HFFc6 (cell line): Measurements from ENCODE around the gene IRS2. TPM values are rescaled to one million over a fixed set of nuclear protein-coding genes. Genes with fewer than 3 reads are reported as not detected.

Source experiments
- DNase-seq: peaks from one replicate; pipeline ENCODE4 v3.0.0-alpha.2; 2018
- H3K27ac Mint-ChIP-seq: 2 replicates; pipeline ENCODE4 v1.8.0; 2020; ENCODE audit warnings: mild to moderate bottlenecking, mixed read lengths
- H3K27me3 Mint-ChIP-seq: 2 replicates; pipeline ENCODE4 v1.8.0; 2021; ENCODE audit warnings: mild to moderate bottlenecking, moderate library complexity, mixed read lengths; ENCODE audit not compliant: insufficient read depth
- H3K36me3 Mint-ChIP-seq: 2 replicates; pipeline ENCODE4 v1.8.0; 2021; ENCODE audit warnings: low read depth, mixed read lengths
- H3K4me1 Mint-ChIP-seq: 2 replicates; pipeline ENCODE4 v1.8.0; 2020; ENCODE audit warnings: low read depth, mixed read lengths
- H3K4me3 Mint-ChIP-seq: 2 replicates; pipeline ENCODE4 v1.8.0; 2020; ENCODE audit warnings: mild to moderate bottlenecking, moderate library complexity, mixed read lengths
- H3K9me3 Mint-ChIP-seq: 2 replicates; pipeline ENCODE4 v1.8.0; 2020; ENCODE audit warnings: mild to moderate bottlenecking, mixed read lengths
- CTCF ChIP-seq: fragments of 200-600 bp; sonication (generic); IDR thresholded peaks from 2 replicates; pipeline ENCODE4 v1.5.0; 2021; ENCODE audit warnings: antibody characterized with exemption, mild to moderate bottlenecking
- total RNA-seq, 6 experiments: library from RNA; stranded (reverse); fragmentation: NEBNext Ultra II Directional; extraction: Animal tissue kit (Norgen Biotek cat#: 25700); gene quantifications; 2 replicates in 1 of 6; 3 replicates in 5 of 6; pipeline ENCODE4 v1.2.3, GENCODE V29; 2021

Gene IRS2
- total RNA-seq, 6 experiments from 2014 or later = 5.2 to 11.1 (median 5.5) TPM

GRCh38 chr13:109789262-109789661 lies 2.9 kb upstream of the IRS2 start:
- no peak overlapping the region for H3K27ac Mint-ChIP-seq

GRCh38 chr13:109788372-109789111 lies 2.2 kb upstream of the IRS2 start:
- Mint-ChIP-seq H3K4me3 (no peak overlapping the region), H3K9me3 (no peaks in the 10 kb centered on the region), H3K27ac (no peak overlapping the region), H3K4me1 (peaks cover 15% of the 10 kb centered on the region), H3K27me3 (peaks cover 4% of the 10 kb centered on the region), H3K36me3 (no peaks in the 10 kb centered on the region)
- TF ChIP-seq CTCF = no peak
- no peak for DNase-seq

More at GRCh38 chr13:109789262-109789661, 2.9 kb upstream of the IRS2 start:
- no peak overlapping the region for H3K4me3 Mint-ChIP-seq
- peaks cover 4% of the 10 kb centered on the region for H3K27me3 Mint-ChIP-seq
- no peak for DNase-seq
- H3K9me3 Mint-ChIP-seq = no peaks in the 10 kb centered on the region
- H3K4me1 Mint-ChIP-seq = peaks cover 15% of the 10 kb centered on the region
- TF ChIP-seq CTCF = no peak
- no peaks in the 10 kb centered on the region for H3K36me3 Mint-ChIP-seq

GRCh38 chr13:109787135-109787954 lies 962 bp upstream of the IRS2 start:
- H3K36me3 Mint-ChIP-seq = no peaks in the 10 kb centered on the region
- peaks cover 15% of the 10 kb centered on the region for H3K4me1 Mint-ChIP-seq
- peak overlapping the region; percentile 38; the same call in 1 of the 2 replicates for H3K27ac Mint-ChIP-seq
- peak; percentile 30 for TF ChIP-seq CTCF
- peaks cover 4% of the 10 kb centered on the region for H3K27me3 Mint-ChIP-seq
- no peaks in the 10 kb centered on the region for H3K9me3 Mint-ChIP-seq
- peak overlapping the region; percentile 87 for H3K4me3 Mint-ChIP-seq
- DNase-seq = no peak

- peaks cover 18% of the 10 kb centered on the region for H3K4me1 Mint-ChIP-seq
- TF ChIP-seq CTCF = no peak
- H3K9me3 Mint-ChIP-seq = no peaks in the 10 kb centered on the region
- H3K4me3 Mint-ChIP-seq = peak overlapping the region; percentile 73
- DNase-seq = no peak
- peak overlapping the region; percentile 43; the same call in 1 of the 2 replicates for H3K27ac Mint-ChIP-seq
- H3K27me3 Mint-ChIP-seq = peaks cover 4% of the 10 kb centered on the region
- no peaks in the 10 kb centered on the region for H3K36me3 Mint-ChIP-seq
These were observed 412 bp downstream of the IRS2 start for GRCh38 chr13:109785892-109786450.

DNA sequence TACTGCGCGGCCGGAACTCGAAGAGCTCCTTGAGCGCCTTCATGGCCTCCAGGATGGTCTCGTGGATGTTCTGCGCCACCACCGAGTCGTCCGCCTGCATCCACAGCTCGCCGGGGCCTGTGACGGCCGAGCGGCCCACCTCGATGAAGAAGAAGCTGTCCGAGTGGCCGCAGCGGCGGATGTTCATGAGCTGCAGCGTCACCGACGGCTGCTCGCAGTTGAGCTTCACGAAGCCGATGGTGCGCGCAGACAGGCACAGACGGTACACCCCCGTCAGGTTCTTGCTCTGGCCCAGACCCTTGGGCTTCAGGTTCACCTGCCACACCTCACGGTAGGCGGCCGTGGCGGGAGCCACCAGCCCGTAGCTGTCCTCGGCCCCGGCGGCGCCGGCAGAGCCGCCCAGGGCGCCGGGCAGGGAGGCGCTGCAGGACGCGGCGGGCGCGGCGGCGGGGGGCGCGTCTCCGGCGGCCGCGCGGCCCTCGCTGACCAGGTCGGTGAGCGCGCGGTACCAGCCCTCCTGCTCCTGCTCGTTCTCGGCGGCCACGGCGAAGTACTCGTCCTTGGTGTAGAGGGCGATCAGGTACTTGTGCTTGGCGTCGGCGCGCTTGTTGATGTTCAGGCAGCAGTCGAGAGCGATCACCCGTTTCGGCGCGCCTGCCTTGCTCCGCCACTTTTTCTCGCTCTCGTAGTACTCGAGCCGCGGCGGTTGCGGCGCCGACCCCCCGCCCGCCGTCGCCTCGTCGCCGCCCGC lies 1.1 kb downstream of the IRS2 start:
- peaks cover 4% of the 10 kb centered on the region for H3K27me3 Mint-ChIP-seq
- no peaks in the 10 kb centered on the region for H3K36me3 Mint-ChIP-seq
- no peak overlapping the region for H3K27ac Mint-ChIP-seq
- 0 out of 2 replicates have a peak, but pooled peaks have one; percentile 6 for TF ChIP-seq CTCF
- H3K4me3 Mint-ChIP-seq = peak overlapping the region; percentile 73
- no peak for DNase-seq
- peaks cover 20% of the 10 kb centered on the region for H3K4me1 Mint-ChIP-seq
- H3K9me3 Mint-ChIP-seq = no peaks in the 10 kb centered on the region
